NCI-H2107 treated with DMSO at 0.1 percent for 48 hours (cell line): ENCODE results near the gene NFIL3.
"Not testable (repeated sequence)": the region's sequence is repeated elsewhere in the genome, so short reads cannot be mapped to it uniquely, and the experiment has no call there.

ENCODE experiments used
- DNase-seq: peaks from one replicate; lab custom pipeline; 2025; ENCODE audit not compliant: unreplicated experiment; lab: John Stamatoyannopoulos, UW

The NFIL3 gene

GRCh38 chr9:91398926-91399325, 24.7 kb downstream of the NFIL3 start:
- DNase-seq = no peak

- no peak for DNase-seq
Observed at GRCh38 chr9:91395553-91396471, 27.8 kb downstream of the NFIL3 start.

GRCh38 chr9:91395106-91395552, 28.5 kb downstream of the NFIL3 start:
- DNase-seq = no peak

GRCh38 chr9:91393826-91394225, 29.8 kb downstream of the NFIL3 start:
- DNase-seq = no peak

GRCh38 chr9:91392435-91392834, 31.2 kb downstream of the NFIL3 start:
- DNase-seq = no peak

GRCh38 chr9:91391818-91392217, 31.8 kb downstream of the NFIL3 start:
- no peak for DNase-seq

- DNase-seq = no peak
Observed at GRCh38 chr9:91391412-91391811, 32.2 kb downstream of the NFIL3 start.

GRCh38 chr9:91389686-91390085, 33.9 kb downstream of the NFIL3 start:
- not testable (repeated sequence) for DNase-seq

GRCh38 chr9:91386765-91387164, 36.9 kb downstream of the NFIL3 start:
- no peak for DNase-seq

- no peak for DNase-seq
Observed at GRCh38 chr9:91384954-91385353, 38.7 kb downstream of the NFIL3 start.

GRCh38 chr9:91383577-91383976, 40.1 kb downstream of the NFIL3 start:
- DNase-seq = no peak

GRCh38 chr9:91382298-91382697, 41.3 kb downstream of the NFIL3 start:
- DNase-seq = no peak

GRCh38 chr9:91379426-91379825, 44.2 kb downstream of the NFIL3 start:
- no peak for DNase-seq

GRCh38 chr9:91378695-91379127, 44.9 kb downstream of the NFIL3 start:
- DNase-seq = no peak

- not testable (repeated sequence) for DNase-seq
Observed at GRCh38 chr9:91378054-91378453, 45.6 kb downstream of the NFIL3 start.

- no peak for DNase-seq
Observed at GRCh38 chr9:91376239-91376638, 47.4 kb downstream of the NFIL3 start.

GRCh38 chr9:91374939-91375338, 48.7 kb downstream of the NFIL3 start:
- DNase-seq = no peak

- no peak for DNase-seq
Observed at GRCh38 chr9:91371894-91372293, 51.7 kb downstream of the NFIL3 start.

- not testable (repeated sequence) for DNase-seq
Observed at GRCh38 chr9:91370006-91370405, 53.6 kb downstream of the NFIL3 start.

- DNase-seq = no peak
Observed at GRCh38 chr9:91364702-91365101, 58.9 kb downstream of the NFIL3 start.

- no peak for DNase-seq
Observed at GRCh38 chr9:91364005-91364404, 59.6 kb downstream of the NFIL3 start.

GRCh38 chr9:91362051-91362611, 61.5 kb downstream of the NFIL3 start:
- no peak for DNase-seq
